H1 (cell line): ENCODE measurements around the gene MSI2.
A peak's percentile ranks its signal among the peaks of the same experiment; 100 is the strongest.

Source experiments
- BACH1 ChIP-seq: IDR thresholded peaks from 2 replicates; pipeline ENCODE4 v1.6.1; 2012; ENCODE audit warnings: low read length, improper control_type of control experiment
- CTCF ChIP-seq, 3 experiments: IDR thresholded peaks; 1 replicate in 2 of 3; 2 replicates in 1 of 3; pipeline versions ENCODE4 v1.5.1 to v1.6.1; 2011; ENCODE audit warnings: low read length in 3 of 3, mild to moderate bottlenecking in 3 of 3, inconsistent platforms in 2 of 3, low read depth in 1 of 3, moderate library complexity in 1 of 3; ENCODE audit not compliant: insufficient read depth in 1 of 3; ENCODE audit errors: control extremely low read depth in 1 of 3
- EZH2 ChIP-seq: fragments of 200-600 bp; sonication (generic); IDR thresholded peaks from 2 replicates; pipeline ENCODE4 v1.7.1; 2012; ENCODE audit warnings: low read depth, mild to moderate bottlenecking, moderate library complexity, low read length, inconsistent platforms; ENCODE audit not compliant: severe bottlenecking
- MAFK ChIP-seq: IDR thresholded peaks from 2 replicates; pipeline ENCODE4 v1.6.1; 2012; ENCODE audit warnings: low read depth, mild to moderate bottlenecking, improper control_type of control experiment, low read length
- MAX ChIP-seq: IDR thresholded peaks from 2 replicates; pipeline ENCODE4 v1.6.1; 2012; ENCODE audit warnings: inconsistent platforms
- POLR2A ChIP-seq, 2 experiments: IDR thresholded peaks; 1 replicate in 1 of 2; 2 replicates in 1 of 2; pipeline ENCODE4 v1.6.1; 2011; ENCODE audit warnings: low read depth in 2 of 2, low read length in 2 of 2, mild to moderate bottlenecking in 2 of 2; ENCODE audit errors: control extremely low read depth in 1 of 2
- RNF2 ChIP-seq: fragments of 200-900, 300-1000 bp; sonication (generic); IDR thresholded peaks from 2 replicates; pipeline ENCODE4 v1.7.1; 2016; ENCODE audit warnings: borderline replicate concordance, low read depth, mild to moderate bottlenecking, antibody characterized with exemption, low read length; ENCODE audit not compliant: poor library complexity, severe bottlenecking; ENCODE audit errors: missing control alignments
- TEAD4 ChIP-seq: IDR thresholded peaks from 2 replicates; pipeline ENCODE4 v1.6.1; 2012; ENCODE audit warnings: low read depth, low read length, inconsistent platforms, mixed read lengths
- USF2 ChIP-seq: IDR thresholded peaks from 2 replicates; pipeline ENCODE4 v1.6.1; 2011; ENCODE audit warnings: low read length, improper control_type of control experiment
- YY1 ChIP-seq: IDR thresholded peaks from 2 replicates; pipeline ENCODE4 v1.6.1; 2011; ENCODE audit warnings: low read depth, mild to moderate bottlenecking, low read length

- TF ChIP-seq TEAD4 (0 out of 2 replicates have a peak, but pooled peaks have one; percentile 33), EZH2 (no peak), RNF2 (no peak), CTCF (IDR thresholded peaks at IDR 0.05; ENCODE audit: control extremely low read depth in 1 of 3, insufficient read depth in 1 of 3, low read depth in 1 of 3, low read length in 3 of 3) (peak; percentile 60 to 74 (median 72)), MAX (no peak), POLR2A (IDR thresholded peaks at IDR 0.05; ENCODE audit: control extremely low read depth in 1 of 2, low read depth in 2 of 2, low read length in 2 of 2) (no peak), USF2 (no peak), YY1 (no peak), BACH1 (no peak), MAFK (no peak)
Observed at GRCh38 chr17:57401556-57402488, 145.5 kb downstream of the MSI2 start.
